ENCODE measurements around the gene KCTD13.

- TF ChIP-seq EZH2phosphoT487 (IDR thresholded peaks at IDR 0.05; ENCODE audit: borderline replicate concordance, low read depth) (no peak), RCOR1 (IDR thresholded peaks at IDR 0.05; ENCODE audit: low read length) (no peak), SMC3 (IDR thresholded peaks at IDR 0.05; ENCODE audit: low read depth, low read length) (no peak), CTCF (IDR thresholded peaks at IDR 0.05) (no peak)
These were observed 3.7 kb downstream of the KCTD13 start for GRCh38 chr16:29922326-29922725.

Measured in SK-N-SH (cell line).